ENCODE measurements around the gene ZNF25. TPM values are rescaled to one million over a fixed set of nuclear protein-coding genes. Genes with fewer than 3 reads are reported as not detected.

The ZNF25 gene
- total RNA-seq, result 5.1 and 6.4 TPM in 2 replicates

DNA sequence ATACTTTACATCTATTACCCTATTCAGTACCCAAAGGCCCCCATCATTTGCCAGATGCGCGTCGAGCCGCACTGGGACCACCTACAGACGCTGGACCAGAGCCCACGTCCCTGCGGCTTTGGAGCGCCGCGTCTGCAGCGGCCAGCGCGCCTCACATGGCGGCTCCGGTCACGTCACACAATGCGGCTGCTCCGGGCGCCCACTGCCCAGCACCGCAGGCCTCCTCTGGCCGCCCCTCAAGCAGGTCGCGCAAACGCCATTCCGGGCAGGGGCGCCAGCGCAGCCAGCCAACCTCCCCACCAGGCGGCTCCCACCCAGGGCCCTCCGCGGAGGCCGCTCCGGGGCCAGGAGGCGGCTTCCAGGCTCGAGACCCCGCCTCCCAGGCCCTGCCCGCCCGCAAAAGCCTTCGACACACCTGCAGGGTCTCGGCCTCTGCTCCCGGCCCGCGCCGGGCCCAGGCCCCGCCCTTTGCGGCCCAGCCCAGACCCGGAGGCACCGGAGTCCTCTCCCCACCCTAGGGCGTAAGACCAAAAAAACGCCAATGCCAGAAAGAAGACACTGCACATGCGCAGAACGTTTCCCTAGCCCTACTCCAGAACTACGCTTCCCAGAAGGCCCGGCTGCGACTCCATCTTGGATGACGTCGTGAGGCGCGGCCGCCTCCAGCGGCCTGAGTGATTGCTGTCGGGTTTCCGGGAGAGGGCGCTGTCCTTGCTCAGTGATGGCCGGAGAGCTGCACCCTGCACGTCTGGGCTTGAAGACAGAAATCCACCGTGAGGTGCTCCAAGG, at the start of gene ZNF25:
Gene ZNF25 (minus strand): TSS at position 557 of the 789 bp plus-strand sequence. CDS start 4,925 bp downstream, outside the sequence.

DNA sequence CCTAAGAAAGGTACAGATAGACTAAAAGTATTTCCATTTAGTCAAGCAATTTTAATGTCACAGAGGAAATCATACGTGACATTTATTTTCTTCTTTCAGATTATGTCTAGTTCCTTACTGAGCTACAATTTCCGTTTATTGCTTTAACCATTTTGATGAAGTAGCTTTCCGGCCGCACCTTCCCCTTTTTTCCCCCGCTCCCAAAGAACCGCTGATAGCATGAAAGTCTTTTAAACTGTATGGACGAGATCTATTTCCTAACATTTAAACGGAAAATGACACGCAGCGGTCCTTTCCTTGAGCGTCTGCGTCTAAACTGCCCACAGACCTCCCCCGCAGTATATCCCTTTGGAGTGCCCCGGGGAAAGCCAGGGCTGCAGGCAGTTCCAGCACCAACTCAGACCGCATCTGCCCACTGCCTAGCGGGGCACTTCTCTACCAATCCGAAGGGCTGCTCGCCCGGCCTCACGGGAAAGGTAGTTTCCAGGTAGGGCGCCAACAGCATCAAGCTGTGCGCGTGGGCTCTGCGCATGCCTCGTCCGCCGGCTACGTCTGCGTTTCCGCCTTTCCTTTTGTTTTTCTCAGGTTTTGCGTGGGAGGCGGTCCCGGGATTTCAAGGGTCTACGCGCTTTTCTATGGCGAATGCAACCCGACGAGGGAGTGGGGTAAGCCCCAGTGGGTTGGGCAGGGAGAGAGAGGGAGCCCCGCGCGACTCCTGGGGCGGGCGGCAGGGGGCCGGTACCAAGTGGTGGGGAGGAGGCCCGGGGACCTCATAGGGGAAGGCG, 33.9 kb upstream of the ZNF25 start, which contains the start of gene ZNF33A:
Gene ZNF33A (plus strand): TSS at position 557 of the 785 bp plus-strand sequence. CDS start 1,667 bp downstream, outside the sequence.

Other genes starting within 250 kb of the ZNF25 start
- gene ZNF248, start 119.0 kb downstream of the ZNF25 start, total RNA-seq, result 5.1 and 7.7 TPM in 2 replicates
- 15.7 and 21.5 TPM in 2 replicates for gene ZNF33A, start 34.0 kb upstream of the ZNF25 start, total RNA-seq
- gene ZNF37A, start 117.7 kb upstream of the ZNF25 start, total RNA-seq, result 7.7 and 9.2 TPM in 2 replicates